ENCODE results near the gene NFASC.
A peak's percentile ranks its signal among the peaks of the same experiment; 100 is the strongest.

Gene NFASC

DNA sequence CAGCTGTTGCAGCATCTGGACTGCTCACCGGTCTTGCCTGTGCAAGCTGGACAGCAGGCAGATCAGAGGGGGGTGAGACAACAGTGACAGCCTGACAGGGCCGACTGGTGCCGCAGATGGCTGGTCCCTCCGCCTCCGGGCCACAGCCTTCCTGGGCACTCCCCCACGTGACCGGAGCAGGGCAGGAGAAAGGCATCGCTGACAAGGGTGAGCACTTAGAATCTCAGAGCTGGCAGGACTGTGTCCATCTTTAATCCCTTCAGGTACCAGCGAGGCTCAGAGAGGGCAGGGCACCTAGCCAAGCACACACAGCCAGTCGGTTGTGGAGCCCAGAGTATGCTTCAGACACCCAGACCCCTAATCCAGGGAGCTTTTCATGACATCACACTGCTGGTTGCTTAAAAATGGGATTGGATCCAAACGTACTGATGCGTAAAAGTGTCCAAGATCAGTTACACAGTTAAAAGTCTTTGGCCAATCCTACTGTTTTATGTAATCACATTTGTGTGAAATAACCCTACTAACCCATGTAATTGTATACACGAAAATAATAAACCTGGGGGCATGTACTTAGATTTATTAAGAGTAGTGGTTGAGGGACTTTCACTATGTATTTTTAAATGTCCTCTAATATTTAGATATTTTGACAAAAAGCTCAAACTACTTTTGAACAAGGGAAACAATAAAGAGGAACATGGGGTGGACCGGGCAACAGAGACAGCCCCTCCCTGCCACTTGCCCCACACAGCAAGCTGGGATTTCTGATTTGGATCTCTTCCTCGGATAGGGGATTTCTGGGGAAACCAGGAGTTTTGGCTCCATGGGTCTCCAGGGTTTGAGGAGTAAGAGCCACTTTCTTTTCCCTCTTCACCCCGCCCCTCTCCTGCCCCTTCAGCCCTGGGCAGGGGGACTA is 171.6 kb downstream of the NFASC start:
- DNase-seq (ENCODE audit: low spot score): no peak

- no peak for DNase-seq (ENCODE audit: low spot score)
Observed at GRCh38 chr1:205042911-205043806, 172.5 kb downstream of the NFASC start, which contains the start of gene CNTN2. CNTN2 (plus strand) TSS chr1:205043212; CDS start chr1:205053186, 9,974 bp downstream.

GRCh38 chr1:205043866-205044265 is 173.2 kb downstream of the NFASC start:
- no peak for DNase-seq (ENCODE audit: low spot score)

DNA sequence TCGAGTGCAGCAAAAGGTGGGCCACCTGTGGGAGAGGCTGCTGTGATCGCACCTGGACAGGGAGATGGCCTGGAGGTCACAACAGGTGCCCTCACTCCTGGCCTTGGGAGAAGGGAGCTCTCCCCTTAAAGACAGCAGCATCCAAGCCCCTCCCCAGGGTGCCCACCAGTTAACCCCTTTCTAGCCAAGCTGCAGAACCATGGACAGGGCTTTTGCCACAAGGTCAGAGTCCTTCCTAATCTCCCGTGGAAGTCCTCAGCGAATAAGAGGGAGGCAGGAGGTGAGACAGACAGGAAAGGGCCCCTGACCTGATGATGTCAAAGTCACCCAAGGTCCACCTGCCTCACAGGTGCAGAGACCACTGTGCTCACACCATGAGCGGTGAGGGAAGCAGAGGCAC is 174.1 kb downstream of the NFASC start:
- DNase-seq (ENCODE audit: low spot score): no peak

DNA sequence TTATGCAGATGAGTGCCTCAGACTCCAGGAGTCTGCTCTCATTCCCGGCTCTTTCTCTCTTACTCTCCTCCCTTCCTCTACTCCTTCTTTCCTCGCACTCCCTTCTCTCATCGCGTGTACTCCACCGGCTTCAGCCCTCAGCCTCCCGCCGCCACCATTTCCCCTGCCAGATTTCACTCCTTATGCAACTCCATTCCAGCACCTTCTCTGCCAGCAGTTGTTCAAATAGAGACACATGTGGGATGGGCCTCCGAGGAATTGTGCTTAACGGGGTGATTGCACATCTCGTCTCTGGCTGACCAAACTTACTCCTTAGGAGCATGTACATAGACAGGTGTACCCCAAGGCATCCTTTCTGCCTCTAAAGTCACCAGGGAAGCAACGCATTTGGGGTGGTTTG is 174.5 kb downstream of the NFASC start:
- DNase-seq (ENCODE audit: low spot score): no peak

DNA sequence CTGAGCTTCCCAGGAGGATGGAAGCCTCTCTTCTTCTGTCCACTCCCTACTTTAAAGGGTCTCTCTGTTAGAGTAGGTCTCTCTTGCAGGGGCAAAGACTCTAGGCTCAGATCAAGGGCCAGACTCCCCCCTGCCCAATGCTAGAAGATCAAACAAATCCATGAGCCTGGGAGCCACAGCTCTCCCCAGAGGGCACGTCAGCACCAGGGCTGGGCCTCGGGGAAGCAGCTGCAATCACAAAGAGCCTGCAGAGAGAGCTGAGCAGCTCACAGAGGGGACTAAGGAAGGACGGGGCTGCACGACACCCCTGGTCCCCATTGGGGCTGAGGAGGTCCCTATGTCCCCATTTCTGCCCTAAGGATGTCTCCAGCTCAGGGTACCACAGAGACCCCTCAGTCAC is 176.2 kb downstream of the NFASC start:
- DNase-seq (ENCODE audit: low spot score): no peak

- no peak for DNase-seq (ENCODE audit: low spot score)
Observed at GRCh38 chr1:205047764-205048231, 177.1 kb downstream of the NFASC start.

DNA sequence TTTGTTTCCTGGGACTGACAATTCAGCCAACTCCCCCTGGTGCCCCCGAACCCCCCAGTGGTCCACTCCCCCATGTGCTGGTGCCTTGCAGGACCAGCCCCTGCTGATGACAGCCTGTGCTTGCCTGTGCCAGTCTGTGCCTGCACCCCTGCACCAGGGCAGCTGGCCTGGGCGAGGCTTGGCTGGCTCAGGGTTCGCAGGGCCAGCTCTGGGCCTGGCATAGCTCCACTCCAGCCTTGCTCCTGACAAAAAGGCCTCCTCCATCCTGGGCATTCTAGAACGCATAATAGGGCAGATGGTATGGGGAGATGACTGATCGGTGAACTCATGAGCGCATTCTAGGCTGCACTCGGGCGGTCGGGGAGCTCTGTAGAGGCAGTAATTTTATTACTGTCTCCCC is 177.7 kb downstream of the NFASC start:
- DNase-seq (ENCODE audit: low spot score): no peak

DNA sequence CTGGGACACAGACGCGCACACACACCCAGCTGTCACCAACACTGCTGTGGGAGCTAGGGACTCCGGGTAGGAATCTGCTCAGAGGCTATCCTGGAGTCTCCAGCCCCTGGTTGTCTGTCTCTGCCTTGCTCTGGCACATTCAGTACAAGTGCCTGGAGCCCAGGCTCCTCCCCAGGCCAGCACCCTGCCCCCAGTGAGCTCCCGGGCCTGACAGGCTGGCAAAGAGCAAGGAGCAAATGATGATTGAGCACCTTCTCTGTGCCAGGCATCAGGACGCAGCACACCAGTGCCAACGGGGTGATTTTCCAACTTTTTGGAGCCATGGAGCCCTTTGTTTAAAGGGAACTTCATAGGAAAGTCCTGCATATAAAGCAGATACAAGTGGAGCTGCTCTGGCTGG is 178.8 kb downstream of the NFASC start:
- no peak for DNase-seq (ENCODE audit: low spot score)

DNA sequence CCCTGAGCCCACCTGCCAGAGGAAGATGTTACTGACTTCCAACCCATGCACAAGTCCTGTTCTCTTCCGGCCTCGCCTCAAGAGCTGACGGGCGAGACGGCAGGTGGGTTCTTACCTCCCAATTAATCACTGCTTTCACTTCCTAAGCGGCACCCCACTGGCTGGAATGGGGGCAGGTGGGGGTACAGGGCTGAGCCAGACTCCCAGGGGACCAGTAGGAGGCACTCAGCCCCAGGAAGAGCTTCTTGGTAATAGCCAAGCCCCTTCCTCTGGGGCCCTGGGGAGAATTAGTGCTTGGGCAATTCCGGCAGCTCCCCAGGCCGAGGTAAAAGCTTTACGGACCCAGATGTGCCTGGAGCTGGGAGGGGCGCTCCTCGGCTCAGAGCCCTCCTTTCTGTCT is 182.0 kb downstream of the NFASC start:
- no peak for DNase-seq (ENCODE audit: low spot score)

DNA sequence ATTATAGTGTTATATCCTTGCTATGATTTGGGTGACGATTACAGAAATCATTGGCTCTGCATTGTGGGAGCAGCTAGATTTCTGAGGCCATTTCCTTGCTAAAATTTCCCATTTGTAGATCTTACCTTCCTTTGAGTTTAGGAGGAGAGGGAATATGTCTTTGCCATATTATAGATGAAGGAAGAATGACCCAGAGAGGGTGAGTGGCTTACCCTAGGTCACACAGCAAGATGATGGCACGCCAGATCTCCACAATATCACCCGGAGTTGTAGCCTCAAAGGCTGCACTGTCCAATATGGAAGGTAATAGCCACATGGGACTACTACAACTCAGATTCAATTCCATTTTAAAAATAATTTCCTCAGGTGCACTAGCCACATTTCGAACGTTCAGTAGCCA is 182.6 kb downstream of the NFASC start:
- no peak for DNase-seq (ENCODE audit: low spot score)

DNA sequence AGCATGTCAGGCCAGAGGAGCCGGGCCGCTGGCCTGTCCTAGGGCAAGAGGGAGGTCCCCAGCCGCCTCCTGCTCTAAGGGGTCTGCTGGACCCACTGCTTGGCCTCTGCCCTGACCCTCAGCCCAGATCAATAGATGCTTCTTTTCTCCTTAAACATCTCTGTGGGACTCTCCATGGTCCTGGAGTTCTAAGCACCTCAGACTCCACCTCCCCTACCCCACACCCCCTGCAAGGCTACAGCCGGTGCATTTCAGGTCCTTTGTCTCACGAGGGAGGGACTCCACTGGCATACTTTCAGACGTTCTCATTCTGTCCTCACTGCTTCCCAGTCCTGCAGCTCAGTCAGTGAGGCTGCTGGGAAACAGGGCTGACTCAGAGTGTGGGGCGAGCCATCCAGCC is 183.4 kb downstream of the NFASC start:
- no peak for DNase-seq (ENCODE audit: low spot score)

DNA sequence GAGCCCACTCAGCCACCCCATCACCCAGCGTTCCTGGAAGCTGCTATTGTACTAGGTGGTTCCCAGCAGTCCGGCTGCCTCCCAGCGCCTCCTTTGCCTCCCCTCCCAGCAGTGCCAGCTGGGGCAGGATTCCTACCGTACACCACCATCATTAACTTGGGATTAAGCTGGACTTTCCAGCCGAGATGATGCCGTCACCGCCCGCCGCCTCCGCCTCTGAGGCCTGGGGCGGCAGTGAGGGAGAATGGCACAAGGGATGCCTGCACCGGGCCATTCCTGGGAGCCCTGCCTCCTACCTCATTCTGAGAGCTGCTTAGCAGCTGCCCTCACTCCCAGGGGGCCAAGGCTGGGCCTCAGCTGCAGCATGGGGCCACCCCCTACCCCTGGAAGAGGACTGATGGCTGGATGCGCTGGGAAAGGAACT is 185.5 kb downstream of the NFASC start:
- DNase-seq (ENCODE audit: low spot score): no peak

DNA sequence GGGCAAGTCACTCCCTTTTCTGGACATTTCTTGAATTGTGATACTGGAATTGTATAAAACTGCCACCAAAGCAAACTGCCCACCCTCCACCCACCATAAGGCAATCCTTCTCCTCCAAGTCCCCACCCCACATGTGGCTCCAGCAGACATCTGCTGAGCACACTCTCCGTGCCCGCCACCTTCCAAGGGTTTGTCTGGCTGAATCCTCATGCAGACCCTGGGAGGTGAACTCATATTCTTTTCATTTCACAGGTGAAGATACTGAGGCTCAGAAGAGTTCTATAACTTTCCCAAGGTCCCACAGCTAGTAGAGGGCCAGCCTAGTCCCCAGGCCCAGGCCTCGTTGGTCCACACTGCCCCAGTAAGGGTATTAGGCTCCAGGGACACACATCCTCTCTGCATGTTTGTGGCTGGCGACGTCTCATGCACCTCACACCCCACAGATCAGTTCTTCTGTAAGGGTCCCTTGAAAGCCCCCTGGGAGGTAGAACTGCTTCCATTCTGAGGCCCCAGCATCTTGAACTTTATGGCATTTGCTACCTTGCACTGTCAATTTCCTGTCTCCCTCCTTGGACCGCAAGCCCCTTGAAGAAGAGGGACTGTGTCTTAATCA is 186.4 kb downstream of the NFASC start:
- DNase-seq (ENCODE audit: low spot score): no peak

GRCh38 chr1:205057808-205058575 is 187.3 kb downstream of the NFASC start:
- no peak for DNase-seq (ENCODE audit: low spot score)

DNA sequence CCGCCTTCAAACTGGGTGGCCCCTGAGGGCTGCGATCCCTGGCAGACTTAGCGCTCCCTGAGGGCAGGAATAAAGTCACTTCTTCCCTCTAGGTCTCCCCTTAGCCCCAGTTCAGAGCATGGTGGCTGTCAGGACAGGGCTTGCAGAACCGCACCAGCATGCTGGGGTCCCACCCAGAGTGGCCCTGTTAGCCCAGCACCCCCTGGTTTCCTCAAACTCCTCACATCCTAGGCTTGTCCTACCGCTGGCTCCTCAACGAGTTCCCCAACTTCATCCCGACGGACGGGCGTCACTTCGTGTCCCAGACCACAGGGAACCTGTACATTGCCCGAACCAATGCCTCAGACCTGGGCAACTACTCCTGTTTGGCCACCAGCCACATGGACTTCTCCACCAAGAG is 188.2 kb downstream of the NFASC start:
- no peak for DNase-seq (ENCODE audit: low spot score)

DNA sequence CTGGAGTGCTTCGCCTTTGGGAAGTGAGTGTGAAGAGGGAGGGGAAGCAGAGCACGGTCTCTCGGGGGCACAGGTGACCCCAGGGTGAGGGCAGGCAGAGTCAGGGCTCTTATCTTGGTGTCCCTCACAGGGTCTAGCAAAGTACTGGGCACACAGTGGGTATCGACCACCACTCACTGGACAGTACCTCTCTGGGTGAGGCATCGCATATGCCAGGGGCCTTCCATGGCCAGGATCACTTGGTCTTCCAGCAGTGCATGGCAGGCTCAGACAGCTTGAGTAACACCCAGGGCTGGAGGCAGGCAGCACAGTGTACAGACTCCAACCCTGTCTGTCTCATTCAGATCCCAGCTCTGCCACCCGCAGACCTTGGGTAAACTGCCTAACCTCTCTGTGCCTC is 189.0 kb downstream of the NFASC start:
- DNase-seq (ENCODE audit: low spot score): no peak

DNA sequence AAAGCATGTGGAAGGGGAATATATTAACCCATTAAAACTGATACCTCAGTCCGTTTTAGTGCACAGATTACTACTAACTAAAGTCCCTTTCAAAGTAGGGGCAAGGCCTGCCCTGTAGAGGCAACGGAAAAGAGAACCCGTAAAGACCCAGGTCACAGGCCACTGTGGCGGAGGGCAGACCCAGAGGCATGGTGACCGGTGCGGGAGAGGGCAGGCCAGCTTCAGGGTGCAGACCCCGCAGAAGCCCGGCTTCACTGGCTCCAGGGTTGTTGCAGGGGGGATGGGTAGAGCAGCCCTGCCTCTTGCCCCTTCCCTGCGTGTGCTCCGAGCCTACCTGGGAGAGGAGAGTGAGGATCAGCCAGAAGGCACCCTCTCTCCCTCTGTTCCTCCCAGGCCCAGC is 190.1 kb downstream of the NFASC start:
- no peak for DNase-seq (ENCODE audit: low spot score)

- DNase-seq (ENCODE audit: low spot score): no peak
Observed at GRCh38 chr1:205061227-205061626, 190.6 kb downstream of the NFASC start.

DNA sequence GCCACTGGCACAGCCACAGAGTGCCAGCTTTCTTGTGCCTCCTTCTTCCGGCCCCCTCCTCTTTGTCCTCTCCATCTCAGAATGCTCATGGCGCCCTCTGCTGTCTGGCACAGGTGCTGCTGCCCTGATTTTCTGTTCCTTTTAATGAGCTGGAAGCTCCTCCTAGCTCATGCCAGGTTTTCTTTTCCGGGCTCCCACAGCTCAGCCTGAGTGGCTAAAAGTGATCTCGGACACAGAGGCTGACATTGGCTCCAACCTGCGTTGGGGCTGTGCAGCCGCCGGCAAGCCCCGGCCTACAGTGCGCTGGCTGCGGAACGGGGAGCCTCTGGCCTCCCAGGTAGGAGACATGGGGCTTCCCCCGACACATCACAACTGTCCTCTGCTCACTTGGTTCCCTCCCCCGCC is 191.0 kb downstream of the NFASC start:
- DNase-seq (ENCODE audit: low spot score): peak; percentile 60

GRCh38 chr1:205062319-205062718 is 191.7 kb downstream of the NFASC start:
- DNase-seq (ENCODE audit: low spot score): no peak

DNA sequence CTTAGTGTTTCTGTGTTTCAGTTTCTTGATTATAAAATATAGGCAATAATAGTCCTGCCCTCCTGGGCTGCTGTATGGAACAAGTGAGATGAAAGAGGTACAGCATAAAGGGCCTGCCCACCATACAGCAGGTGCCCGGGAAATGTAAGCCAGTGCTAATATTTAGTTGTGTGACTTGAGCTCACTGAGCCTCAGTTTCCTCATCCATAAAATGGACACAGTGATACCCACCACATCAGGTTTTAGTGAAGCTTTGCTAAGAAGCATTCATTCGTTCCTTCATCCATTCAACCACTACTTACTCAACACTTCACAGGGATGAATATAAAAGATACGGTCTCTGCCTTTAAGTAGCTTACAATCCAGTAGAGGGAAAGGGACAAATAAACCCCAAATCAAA is 192.2 kb downstream of the NFASC start:
- DNase-seq (ENCODE audit: low spot score): no peak
